ENCODE results near the gene SPIRE1.
"Not testable (repeated sequence)": the region's sequence is repeated elsewhere in the genome, so short reads cannot be mapped to it uniquely, and the experiment has no call there.

The SPIRE1 gene

DNA sequence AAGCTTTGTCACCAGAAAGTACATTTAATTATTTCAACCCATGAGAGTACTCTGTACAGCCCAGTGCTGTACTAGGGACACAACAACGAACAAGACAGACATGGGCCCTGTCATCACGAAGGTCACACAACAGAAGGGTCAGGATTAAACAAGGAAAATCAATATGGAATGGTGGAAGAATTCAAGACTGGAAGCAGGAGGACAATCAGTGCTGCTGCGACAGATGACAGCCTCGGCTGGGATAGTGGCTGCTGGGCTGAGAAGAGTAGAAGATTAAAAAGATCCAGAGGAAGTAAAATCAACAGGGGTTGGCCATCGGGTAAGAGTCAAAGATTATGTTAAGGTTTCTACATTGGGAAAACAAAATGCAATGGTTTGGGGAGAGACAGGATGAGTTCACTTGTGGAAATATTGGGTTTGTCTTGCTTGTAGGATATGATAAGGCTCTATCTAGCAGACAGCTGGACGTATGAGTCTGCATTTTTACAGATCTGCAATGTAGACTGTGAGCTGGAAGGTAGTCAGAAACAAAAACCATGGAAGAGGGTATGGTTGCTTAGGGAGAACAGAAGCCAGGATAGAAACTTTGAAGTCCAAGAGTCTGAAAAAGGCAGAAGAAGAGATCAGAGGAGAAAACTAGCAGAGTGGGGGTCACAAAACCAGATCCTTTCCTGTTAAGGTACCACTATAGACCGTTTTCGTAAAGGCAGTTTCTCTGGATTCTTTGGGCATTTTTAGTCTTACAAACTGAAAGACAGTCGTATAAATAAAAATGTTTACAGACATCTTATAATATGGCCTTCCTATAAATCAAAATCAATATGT is 166.1 kb downstream of the SPIRE1 start:
- no peak for TF ChIP-seq POLR2A (IDR thresholded peaks at IDR 0.05; ENCODE audit: low read depth, low read length)
- no peak for FAIRE-seq
- no peak for DNase-seq (ENCODE audit: insufficient read length, low spot score)

GRCh38 chr18:12485479-12486105 is 172.3 kb downstream of the SPIRE1 start:
- DNase-seq (ENCODE audit: insufficient read length, low spot score) (no peak), FAIRE-seq (no peak)
- no peak for TF ChIP-seq POLR2A (IDR thresholded peaks at IDR 0.05; ENCODE audit: low read depth, low read length)

GRCh38 chr18:12481915-12482314 is 176.0 kb downstream of the SPIRE1 start:
- FAIRE-seq; DNase-seq (ENCODE audit: insufficient read length, low spot score): not testable (repeated sequence)

DNA sequence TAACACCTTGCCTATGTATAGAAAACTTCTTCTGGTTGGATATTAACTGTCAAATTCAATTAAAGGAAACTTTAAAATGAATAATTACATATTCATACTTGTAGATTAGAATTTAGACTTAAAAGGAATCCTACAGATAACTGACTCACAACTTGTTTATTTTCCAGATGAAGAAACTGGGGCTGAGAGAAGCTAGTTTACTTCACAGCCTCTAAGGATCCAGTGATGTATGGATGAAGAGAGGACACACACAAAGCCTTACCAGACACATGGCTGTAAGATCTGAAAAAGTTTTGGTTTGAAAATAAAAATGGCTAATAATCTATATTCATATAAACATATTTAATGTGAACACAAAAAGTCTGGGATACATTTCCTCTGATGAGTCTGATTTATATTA is 177.9 kb downstream of the SPIRE1 start:
- DNase-seq (ENCODE audit: insufficient read length, low spot score) (no peak), FAIRE-seq (no peak)
- TF ChIP-seq POLR2A (IDR thresholded peaks at IDR 0.05; ENCODE audit: low read depth, low read length), result no peak

DNA sequence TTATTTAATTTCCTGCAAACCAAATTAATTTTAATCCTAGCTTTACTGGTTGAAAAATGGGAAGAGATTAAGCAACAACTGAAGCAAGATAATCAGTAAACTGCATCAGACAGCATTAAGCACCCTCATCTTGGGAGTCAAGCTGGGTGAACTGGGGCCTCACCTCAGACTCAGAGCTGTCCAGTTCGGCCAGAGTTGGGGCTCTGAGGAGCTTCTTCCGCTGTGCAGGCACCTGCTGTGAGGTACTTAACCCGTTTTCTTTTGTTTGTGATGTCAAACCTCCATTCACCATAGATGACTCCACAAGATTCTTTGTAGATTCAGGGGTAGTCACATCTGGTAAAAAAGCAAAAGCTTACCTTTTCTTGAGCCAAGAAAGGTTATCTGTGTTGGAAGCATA is 178.4 kb downstream of the SPIRE1 start:
- no peak for TF ChIP-seq POLR2A (IDR thresholded peaks at IDR 0.05; ENCODE audit: low read depth, low read length)
- FAIRE-seq (no peak), DNase-seq (ENCODE audit: insufficient read length, low spot score) (no peak)

DNA sequence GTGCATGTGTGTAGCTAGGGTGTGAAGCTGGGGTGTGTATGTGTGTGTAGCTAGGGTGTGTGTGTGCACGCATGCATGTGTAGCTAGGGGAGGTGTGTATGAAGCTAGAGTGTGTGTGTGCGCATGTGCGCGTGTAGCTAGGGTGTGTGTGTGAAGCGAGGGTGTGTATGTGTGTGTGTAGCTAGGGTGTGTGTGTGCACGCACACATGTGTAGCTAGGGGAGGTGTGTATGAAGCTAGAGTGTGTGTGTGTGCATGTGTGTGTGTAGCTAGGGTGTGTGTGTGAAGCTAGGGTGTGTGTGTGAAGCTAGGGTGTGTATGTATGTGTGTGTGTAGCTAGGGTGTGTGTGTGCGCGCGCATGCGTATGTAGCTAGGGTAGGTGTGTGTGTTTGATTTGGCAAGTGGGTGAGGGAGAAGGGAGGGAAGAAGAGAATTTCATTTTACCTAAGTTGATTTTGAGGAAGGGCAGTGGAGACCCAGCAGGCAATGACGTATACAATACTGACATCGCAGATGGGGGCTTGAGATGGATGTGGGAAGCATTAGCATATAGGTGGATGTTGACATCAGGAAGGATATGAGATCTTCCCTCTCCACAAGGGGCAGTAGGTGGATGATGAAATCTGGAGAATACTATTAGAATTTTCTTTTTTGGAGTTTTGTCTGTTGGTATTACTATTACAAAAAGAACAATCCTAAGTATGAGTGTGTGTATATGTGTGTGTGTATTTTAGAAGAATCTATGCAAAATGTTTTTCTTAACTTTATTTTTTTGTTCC is 179.4 kb downstream of the SPIRE1 start:
- peak; percentile 41 for FAIRE-seq
- no peak for TF ChIP-seq POLR2A (IDR thresholded peaks at IDR 0.05; ENCODE audit: low read depth, low read length)
- no peak for DNase-seq (ENCODE audit: insufficient read length, low spot score)

DNA sequence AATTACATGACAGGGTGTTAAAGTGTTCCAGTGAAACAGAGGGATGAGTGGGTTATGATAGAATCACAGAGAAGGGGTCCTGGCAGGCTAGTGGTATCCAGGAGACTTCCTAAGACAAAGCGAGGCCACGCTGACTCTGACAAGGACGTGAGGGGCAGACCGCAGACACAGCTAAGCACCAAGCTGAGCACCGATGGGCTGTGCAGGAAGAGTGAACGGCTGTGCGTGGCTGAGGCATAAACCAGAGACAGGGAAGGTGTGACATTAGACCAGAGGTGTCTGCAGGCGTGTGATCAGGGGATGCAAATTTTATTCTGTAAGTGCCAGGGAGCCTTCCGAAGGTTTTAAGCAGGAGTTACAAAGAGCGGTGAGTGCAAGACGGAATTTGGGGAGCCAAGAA is 180.3 kb downstream of the SPIRE1 start:
- FAIRE-seq, result no peak
- no peak for TF ChIP-seq POLR2A (IDR thresholded peaks at IDR 0.05; ENCODE audit: low read depth, low read length)
- no peak for DNase-seq (ENCODE audit: insufficient read length, low spot score)

- no peak for DNase-seq (ENCODE audit: insufficient read length, low spot score)
- FAIRE-seq, result no peak
- TF ChIP-seq POLR2A (IDR thresholded peaks at IDR 0.05; ENCODE audit: low read depth, low read length), result no peak
These were observed 181.0 kb downstream of the SPIRE1 start for GRCh38 chr18:12476955-12477354.

- FAIRE-seq, result no peak
These were observed 183.0 kb downstream of the SPIRE1 start for GRCh38 chr18:12474876-12475275.

GRCh38 chr18:12474146-12474545 is 183.8 kb downstream of the SPIRE1 start:
- DNase-seq (ENCODE audit: insufficient read length, low spot score) (no peak), FAIRE-seq (no peak)
- TF ChIP-seq POLR2A (IDR thresholded peaks at IDR 0.05; ENCODE audit: low read depth, low read length), result no peak

More at GRCh38 chr18:12474876-12475275, 183.0 kb downstream of the SPIRE1 start:
- TF ChIP-seq POLR2A (IDR thresholded peaks at IDR 0.05; ENCODE audit: low read depth, low read length), result no peak
- no peak for DNase-seq (ENCODE audit: insufficient read length, low spot score)

- TF ChIP-seq POLR2A (IDR thresholded peaks at IDR 0.05; ENCODE audit: low read depth, low read length), result no peak
- FAIRE-seq (no peak), DNase-seq (ENCODE audit: insufficient read length, low spot score) (no peak)
These were observed 187.4 kb downstream of the SPIRE1 start for GRCh38 chr18:12470382-12471075.

DNA sequence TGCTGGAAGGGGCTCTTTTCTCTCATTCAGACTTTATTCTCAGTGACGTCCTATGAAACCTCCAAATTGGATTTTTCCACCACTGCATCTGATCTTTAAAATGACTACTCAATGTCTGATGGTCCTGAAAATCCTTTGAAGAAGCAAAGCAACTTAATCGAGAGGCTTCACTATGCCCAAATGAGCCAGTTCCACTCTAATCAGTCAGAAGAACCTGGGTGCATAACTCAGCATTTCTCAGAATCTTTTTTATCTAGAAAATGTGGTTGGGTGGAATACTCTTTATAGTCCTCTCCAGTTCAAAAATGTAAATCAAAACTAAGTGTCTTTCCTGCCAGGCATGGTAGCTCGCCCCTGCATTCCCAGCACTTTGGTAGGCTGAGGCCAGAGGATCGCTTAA is 189.5 kb downstream of the SPIRE1 start:
- no peak for FAIRE-seq

DNA sequence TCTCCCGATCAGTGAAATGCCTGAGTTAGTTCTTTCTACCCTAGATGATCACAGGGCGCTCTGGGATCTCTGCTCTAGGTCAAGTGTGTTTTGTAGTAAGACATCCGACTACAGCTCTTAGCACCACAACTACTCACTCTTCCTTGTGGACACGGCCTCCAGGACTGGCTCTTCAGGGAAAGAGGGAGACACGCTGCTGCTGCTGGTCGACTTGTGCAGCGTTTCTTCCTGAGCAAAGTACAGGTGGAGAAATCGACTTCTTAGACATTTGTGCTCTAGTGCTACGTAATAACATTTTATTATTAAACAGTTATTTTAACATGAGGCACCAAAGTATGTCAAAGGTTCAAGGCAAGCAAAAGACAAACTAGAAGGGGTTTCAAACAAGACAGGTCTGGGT is 193.2 kb downstream of the SPIRE1 start:
- no peak for TF ChIP-seq POLR2A (IDR thresholded peaks at IDR 0.05; ENCODE audit: low read depth, low read length)
- DNase-seq (ENCODE audit: insufficient read length, low spot score) (no peak), FAIRE-seq (no peak)

More for the DNA sequence above, 189.5 kb downstream of the SPIRE1 start:
- no peak for DNase-seq (ENCODE audit: insufficient read length, low spot score)
- TF ChIP-seq POLR2A (IDR thresholded peaks at IDR 0.05; ENCODE audit: low read depth, low read length), result no peak

DNA sequence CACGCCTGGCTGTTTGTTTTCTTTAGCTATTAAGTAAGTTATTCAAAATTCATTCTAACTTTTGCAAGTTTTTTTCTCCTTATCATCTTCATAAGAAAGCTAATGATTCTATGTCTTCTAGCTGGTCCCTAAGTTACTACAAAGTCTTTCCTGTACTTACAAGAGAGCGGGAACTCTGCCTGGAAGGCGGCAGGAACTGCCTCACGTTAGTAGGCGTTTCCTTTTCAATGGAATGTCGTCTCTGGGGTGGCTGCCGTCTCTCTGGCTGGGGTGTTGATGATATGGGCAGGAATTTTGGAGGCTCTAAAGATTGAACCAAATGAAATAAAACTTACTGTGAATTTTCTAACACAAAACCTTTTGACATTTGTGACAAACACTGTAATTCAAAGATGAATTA is 194.7 kb downstream of the SPIRE1 start:
- DNase-seq (ENCODE audit: insufficient read length, low spot score) (no peak), FAIRE-seq (no peak)
- no peak for TF ChIP-seq POLR2A (IDR thresholded peaks at IDR 0.05; ENCODE audit: low read depth, low read length)
